ENCODE results near the gene PAGE2B. TPM values are rescaled to one million over a fixed set of nuclear protein-coding genes. Genes with fewer than 3 reads are reported as not detected.
"Not testable (repeated sequence)": the region's sequence is repeated elsewhere in the genome, so short reads cannot be mapped to it uniquely, and the experiment has no call there.

Gene PAGE2B
- total and polyA plus RNA-seq, 7 donors: not detected

DNA sequence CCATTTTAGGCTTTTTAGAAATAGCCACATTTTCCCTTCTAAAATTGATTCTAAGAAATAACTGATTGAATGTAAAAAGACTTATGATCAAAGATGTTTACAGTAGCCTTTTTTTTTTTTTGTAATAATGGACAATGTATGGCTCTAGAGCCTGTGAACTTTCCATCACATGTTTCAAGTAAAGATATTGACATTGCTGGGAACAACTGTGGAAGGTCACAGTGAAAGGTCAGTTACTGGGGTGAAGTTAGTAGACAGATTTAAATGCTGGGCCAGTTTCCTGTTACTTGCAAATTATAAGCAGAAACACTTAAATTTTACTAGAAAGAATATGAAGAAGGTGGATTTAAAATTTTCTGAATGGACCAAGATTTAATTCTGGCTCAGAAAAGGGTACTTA, 32.4 kb downstream of the PAGE2B start:
- H3K4me1 ChIP-seq: no peaks in the 10 kb centered on the region
- DNase-seq (no peak), ATAC-seq (no peak)
- no peaks in the 10 kb centered on the region for H3K27me3 ChIP-seq (ENCODE audit: insufficient read depth in 3 of 3, low read length in 2 of 3)
- H3K27ac ChIP-seq: no peak overlapping the region
- no peaks in the 10 kb centered on the region for H3K36me3 ChIP-seq (ENCODE audit: insufficient read depth in 1 of 2, low read depth in 1 of 2)
- H3K9me3 ChIP-seq: no peaks in the 10 kb centered on the region
- TF ChIP-seq, protein P1, sequence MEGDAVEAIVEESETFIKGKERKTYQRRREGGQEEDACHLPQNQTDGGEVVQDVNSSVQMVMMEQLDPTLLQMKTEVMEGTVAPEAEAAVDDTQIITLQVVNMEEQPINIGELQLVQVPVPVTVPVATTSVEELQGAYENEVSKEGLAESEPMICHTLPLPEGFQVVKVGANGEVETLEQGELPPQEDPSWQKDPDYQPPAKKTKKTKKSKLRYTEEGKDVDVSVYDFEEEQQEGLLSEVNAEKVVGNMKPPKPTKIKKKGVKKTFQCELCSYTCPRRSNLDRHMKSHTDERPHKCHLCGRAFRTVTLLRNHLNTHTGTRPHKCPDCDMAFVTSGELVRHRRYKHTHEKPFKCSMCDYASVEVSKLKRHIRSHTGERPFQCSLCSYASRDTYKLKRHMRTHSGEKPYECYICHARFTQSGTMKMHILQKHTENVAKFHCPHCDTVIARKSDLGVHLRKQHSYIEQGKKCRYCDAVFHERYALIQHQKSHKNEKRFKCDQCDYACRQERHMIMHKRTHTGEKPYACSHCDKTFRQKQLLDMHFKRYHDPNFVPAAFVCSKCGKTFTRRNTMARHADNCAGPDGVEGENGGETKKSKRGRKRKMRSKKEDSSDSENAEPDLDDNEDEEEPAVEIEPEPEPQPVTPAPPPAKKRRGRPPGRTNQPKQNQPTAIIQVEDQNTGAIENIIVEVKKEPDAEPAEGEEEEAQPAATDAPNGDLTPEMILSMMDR (IDR thresholded peaks at IDR 0.05): no peak
- intact Hi-C loops (cut with DNase I): no loop called here
- H3K4me3 ChIP-seq: no peak overlapping the region

DNA sequence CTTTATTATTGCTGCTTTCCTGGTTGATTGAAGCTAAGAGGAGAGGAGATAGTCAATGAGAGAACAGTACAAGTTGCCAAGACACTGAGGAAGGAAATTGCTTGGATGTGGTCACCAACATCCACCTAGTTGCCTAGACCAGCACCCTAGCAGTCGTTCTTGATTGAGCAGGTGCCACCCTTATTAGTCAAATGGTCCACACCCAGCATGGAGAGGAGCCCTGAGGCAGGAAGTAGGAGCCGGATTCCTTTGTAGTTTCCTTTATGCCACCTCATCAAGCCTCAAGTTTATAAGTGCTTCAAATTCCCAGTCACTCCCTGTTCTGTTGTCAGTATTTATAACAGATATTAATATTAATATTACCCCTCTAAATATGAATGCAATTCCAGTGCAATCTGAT, 33.1 kb downstream of the PAGE2B start:
- DNase-seq: no peak
- Histone ChIP-seq H3K4me3 (no peak overlapping the region), H3K36me3 (ENCODE audit: insufficient read depth in 1 of 2, low read depth in 1 of 2) (no peaks in the 10 kb centered on the region), H3K27ac (no peak overlapping the region), H3K9me3 (no peaks in the 10 kb centered on the region), H3K27me3 (ENCODE audit: insufficient read depth in 3 of 3, low read length in 2 of 3) (no peaks in the 10 kb centered on the region), H3K4me1 (no peaks in the 10 kb centered on the region)
- TF ChIP-seq, protein P1 (IDR thresholded peaks at IDR 0.05): no peak
- ATAC-seq: no peak
- intact Hi-C loops (cut with DNase I): no loop called here
- WGBS, 3 donors: 49 to 53% (median 52%) methylated on average over 2 of the region's 2 CpGs

DNA sequence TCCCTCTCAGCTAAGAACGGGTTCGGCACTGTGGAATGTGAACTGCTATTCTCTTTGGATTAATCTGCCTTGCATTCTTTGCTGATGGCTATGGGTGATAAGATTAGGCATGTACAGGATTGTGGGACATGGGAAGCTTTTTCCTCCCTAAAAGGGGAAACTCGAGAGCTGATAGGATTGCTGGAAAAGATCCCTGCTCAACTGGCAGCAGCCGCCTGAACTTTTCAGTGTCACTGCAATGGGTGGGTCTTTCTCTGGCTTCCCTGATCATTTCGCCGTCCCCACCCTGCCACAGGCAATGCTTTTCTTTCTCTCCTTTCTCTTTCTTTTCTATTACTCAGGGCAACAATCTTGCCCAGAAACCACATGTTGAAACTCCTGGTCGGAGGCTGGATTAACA, 34.5 kb downstream of the PAGE2B start:
- H3K27me3 ChIP-seq (ENCODE audit: insufficient read depth in 3 of 3, low read length in 2 of 3): peaks cover 0 to 6% (median 0%) of the 10 kb centered on the region in 3 donors
- DNase-seq (no peak), ATAC-seq (no peak)
- no peaks in the 10 kb centered on the region for H3K4me1 ChIP-seq
- WGBS, 3 donors: 46 to 57% (median 54%) methylated on average over 4 to 7 of the region's 7 CpGs
- no peak overlapping the region for H3K27ac ChIP-seq
- intact Hi-C loops (cut with DNase I): no loop called here
- H3K36me3 ChIP-seq (ENCODE audit: insufficient read depth in 1 of 2, low read depth in 1 of 2): no peaks in the 10 kb centered on the region
- no peaks in the 10 kb centered on the region for H3K9me3 ChIP-seq
- TF ChIP-seq, protein P1 (IDR thresholded peaks at IDR 0.05): no peak
- H3K4me3 ChIP-seq: no peak overlapping the region

DNA sequence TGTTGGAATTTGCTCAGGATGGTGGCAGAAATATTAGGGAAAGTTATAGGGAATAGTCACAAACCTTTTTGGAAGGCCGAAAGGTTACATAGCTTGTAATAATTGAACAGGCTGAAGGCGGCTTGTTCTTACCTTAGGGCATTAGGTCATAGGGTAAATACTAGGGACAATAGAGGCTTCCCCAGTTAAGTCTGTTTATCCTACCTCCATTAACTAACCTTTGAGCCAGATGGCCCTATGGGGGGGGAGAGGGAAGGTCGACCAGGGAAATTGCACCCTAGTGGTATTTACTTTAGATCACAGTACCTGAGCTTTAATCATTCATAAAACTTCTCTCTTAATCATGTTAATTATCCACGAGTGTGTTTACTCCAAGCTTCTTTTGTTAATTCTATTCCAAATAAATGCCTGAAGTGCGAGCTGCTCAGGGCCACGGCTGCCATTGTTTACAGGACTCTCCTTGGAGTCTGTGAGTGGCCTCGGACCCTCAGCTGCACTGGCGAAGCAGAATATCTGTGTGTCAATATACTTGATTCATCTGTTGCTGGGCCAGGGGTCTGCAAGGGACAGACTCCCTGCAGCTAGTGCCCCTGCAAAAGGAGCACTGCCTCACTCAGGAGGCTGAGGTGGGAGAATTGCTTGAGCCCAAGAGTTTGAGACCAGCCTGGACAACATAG, 36.9 kb downstream of the PAGE2B start:
- TF ChIP-seq, protein P1 (IDR thresholded peaks at IDR 0.05): no peak
- H3K4me3 ChIP-seq: no peak overlapping the region

DNA sequence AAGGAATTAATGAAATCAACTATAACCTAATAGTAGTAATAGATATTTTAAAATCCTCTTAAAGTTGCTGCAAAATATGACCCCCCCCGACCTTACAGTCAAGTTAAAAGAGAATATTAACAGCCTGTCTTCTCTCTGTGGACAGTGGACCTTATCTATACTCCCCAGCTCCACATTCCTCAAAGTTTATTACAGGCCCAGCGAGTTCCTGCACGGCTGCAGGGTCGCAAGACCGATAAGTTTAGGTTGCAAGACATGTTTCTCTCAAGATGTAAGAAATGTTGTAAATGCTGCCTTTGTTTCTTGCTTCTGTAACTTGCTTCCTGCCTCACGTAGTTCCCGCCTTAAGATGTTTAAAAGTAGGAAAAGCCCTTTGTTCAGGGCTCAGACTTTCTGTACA, 41.8 kb downstream of the PAGE2B start:
- H3K4me1 ChIP-seq; H3K4me3 ChIP-seq; DNase-seq; H3K27ac ChIP-seq; ATAC-seq; H3K36me3 ChIP-seq (ENCODE audit: insufficient read depth in 1 of 2, low read depth in 1 of 2); intact Hi-C loops (cut with DNase I); H3K9me3 ChIP-seq: not testable (repeated sequence)
- 43 to 67% (median 58%) methylated on average over 7 of the region's 7 CpGs for WGBS, 3 donors
- H3K27me3 ChIP-seq (ENCODE audit: insufficient read depth in 3 of 3, low read length in 2 of 3): peaks cover 0 to 17% (median 0%) of the 10 kb centered on the region in 3 donors

More for the DNA sequence above, 36.9 kb downstream of the PAGE2B start:
- DNase-seq: no peak
- Histone ChIP-seq H3K27me3 (ENCODE audit: insufficient read depth in 3 of 3, low read length in 2 of 3) (peaks cover 0 to 6% (median 0%) of the 10 kb centered on the region in 3 donors), H3K36me3 (ENCODE audit: insufficient read depth in 1 of 2, low read depth in 1 of 2) (no peaks in the 10 kb centered on the region), H3K27ac (no peak overlapping the region), H3K9me3 (no peaks in the 10 kb centered on the region), H3K4me1 (no peaks in the 10 kb centered on the region)
- intact Hi-C loops (cut with DNase I): no loop called here
- WGBS, 3 donors: 54 to 67% (median 66%) methylated on average over 8 of the region's 8 CpGs
- ATAC-seq: no peak
